Measurements from ENCODE around the gene KRTAP5-3.
A peak's percentile ranks its signal among the peaks of the same experiment; 100 is the strongest.

The KRTAP5-3 gene

DNA sequence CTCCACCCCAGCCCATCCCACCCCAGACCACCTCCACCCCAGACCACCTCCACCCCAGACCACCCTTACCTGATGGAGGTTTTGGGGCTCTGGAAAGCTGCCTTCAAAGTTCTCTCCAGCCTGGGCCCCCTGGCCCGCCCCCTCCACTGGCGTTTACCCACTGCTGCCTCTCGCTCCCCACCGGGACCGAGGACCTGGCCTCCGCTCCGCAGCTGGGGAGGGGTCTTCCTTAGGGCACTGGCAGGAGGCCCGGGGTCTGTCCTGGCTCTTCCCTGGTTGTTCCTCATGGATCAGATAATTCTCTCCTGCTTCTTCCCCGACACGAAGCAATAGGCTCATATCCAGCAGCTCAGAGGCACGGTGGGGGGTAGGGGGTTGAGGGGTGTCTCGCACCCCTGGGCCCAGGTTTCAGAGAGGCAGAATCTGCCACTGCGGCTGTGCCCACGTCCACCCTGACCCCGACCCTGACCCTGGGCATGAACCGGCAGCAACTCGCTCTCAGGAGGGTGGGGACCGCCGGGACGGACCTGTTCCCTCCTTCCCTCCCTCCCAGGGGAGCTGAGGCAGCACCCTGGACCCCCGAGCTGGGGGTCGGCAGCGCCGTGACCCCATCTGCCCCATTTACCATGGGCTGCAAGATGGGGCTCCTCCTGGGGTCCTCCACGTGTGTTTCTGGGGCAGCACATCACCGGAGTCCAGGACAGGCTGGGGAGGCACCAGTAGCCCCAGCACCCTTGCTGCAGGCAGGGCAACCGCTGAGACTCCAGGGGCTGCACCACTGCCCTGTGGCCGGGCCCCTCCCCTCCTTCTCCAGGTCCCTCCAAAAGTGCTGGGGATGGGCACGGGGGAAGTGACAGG is 34.3 kb upstream of the KRTAP5-3 start:
- DNase-seq (ENCODE audit: low spot score), result no peak

GRCh38 chr11:1641096-1641495 is 32.8 kb upstream of the KRTAP5-3 start:
- no peak for DNase-seq (ENCODE audit: low spot score)

- peak; percentile 96 for DNase-seq (ENCODE audit: low spot score)
These were observed 32.0 kb upstream of the KRTAP5-3 start for GRCh38 chr11:1640076-1640946.

- DNase-seq (ENCODE audit: low spot score), result no peak
These were observed 31.4 kb upstream of the KRTAP5-3 start for GRCh38 chr11:1639666-1640065.

GRCh38 chr11:1639102-1639620 is 30.9 kb upstream of the KRTAP5-3 start:
- no peak for DNase-seq (ENCODE audit: low spot score)

GRCh38 chr11:1638344-1638743 is 30.1 kb upstream of the KRTAP5-3 start:
- DNase-seq (ENCODE audit: low spot score), result no peak

DNA sequence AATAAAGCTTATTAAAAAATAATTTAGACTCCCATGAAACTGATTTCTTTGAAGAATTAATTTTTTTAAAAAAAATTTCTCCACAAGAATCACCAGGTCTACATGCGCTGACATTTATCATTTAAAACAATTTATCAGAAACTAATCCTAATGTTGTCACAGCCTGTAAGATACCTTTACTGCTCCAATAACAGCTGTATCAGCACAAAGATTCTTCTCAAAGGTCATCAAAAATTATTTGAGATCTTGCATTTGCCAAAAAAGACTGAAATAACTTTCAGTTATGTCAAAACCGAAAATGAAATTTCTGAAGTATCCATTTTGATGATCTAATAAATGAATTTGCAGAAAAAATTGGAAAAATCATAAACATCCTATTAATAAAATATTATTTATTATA is 29.4 kb upstream of the KRTAP5-3 start:
- DNase-seq (ENCODE audit: low spot score), result no peak

DNA sequence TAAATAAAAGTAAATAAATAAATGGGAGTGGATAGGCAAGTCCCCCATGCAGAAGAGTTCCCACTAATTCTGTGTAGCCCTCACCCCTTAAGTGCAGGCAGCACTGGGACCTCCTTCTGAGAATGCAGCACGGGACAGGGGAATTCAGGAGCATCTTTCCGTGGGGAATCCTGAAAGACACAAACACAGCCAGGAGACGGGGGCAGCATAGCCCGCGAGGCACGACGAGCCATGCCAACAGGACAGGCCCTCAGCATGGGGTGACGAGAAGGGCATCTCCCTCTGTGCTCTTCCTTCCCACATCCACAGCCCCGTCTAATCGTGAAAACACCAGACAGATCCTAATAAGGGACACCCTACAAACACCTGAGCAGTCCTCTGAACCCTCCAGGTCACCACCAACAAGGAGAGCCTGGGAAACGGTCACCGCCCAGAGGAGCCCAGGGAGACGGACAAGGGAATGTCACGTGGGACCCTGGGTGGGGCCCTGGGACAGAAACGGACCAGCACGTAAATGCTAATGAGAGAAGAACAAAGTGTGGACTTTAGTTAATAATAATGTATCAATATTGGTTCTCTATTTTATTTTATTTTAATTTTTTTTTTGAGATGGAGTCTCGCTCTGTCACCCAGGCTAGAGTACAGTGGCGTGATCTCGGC is 28.2 kb upstream of the KRTAP5-3 start:
- no peak for DNase-seq (ENCODE audit: low spot score)

DNA sequence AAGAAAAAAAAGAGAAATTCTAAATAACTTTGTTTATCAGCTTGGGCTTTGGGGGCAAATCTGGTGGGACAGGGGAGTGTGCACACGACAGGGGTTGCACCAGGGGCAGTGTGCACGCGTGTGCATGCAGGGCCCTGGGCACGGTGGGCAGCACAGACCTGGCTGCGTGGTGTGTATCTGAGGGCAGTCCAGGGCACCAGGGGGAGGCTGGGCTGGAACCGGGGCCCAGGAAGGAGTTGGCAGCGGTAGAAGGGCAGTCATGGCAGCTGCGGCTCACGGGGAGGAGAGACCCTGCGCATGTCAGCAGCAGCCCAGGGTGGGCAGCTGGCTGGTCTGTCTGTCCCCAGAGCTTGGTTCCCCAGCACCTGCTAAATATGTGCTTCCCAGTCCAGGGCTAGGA is 25.6 kb upstream of the KRTAP5-3 start:
- DNase-seq (ENCODE audit: low spot score), result no peak

- DNase-seq (ENCODE audit: low spot score), result no peak
These were observed 23.9 kb upstream of the KRTAP5-3 start for GRCh38 chr11:1632053-1632714.

DNA sequence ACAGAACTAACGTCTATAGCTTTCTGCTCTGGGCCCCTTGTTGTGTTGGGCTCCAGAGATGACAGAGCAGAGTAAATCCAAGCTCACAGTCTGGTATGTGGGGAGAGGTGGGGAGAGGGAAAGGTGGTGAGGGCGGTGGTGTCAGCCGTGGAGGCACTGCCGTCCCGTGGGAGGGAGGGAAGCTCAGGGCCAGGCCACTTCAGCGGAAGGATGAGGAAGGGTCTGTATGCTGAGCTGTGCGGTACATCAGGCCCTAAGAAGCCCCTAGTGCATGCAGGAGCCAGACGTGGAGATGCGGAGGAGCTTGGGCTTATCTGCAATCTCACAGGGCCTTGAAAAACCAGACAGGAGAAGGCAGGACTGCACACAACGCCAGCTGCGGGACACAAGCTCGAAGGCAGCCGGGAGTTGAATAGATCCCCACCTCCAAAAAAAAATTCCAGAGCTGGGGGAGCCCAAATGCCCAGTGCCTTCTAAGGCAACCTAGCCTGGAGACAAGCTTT is 22.9 kb upstream of the KRTAP5-3 start:
- no peak for DNase-seq (ENCODE audit: low spot score)

DNA sequence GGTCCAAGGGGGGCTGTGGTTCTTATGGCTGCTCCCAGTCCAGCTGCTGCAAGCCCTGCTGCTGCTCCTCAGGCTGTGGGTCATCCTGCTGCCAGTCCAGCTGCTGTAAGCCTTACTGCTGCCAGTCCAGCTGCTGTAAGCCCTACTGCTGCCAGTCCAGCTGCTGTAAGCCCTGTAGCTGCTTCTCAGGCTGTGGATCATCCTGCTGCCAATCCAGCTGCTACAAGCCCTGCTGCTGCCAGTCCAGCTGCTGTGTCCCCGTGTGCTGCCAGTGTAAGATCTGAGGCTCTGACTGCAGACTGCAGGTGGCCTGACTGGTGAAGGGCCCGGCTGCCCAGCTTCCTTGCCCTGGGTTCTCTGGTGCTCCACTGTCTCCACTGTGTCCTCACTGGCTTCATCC is 22.0 kb upstream of the KRTAP5-3 start:
- DNase-seq (ENCODE audit: low spot score), result no peak

- no peak for DNase-seq (ENCODE audit: low spot score)
These were observed 21.3 kb upstream of the KRTAP5-3 start, which contains the start of gene KRTAP5-5 for GRCh38 chr11:1629326-1630185. KRTAP5-5 (plus strand) TSS chr11:1629775; CDS start chr11:1629841, 66 bp downstream.

- peak; percentile 95 for DNase-seq (ENCODE audit: low spot score)
These were observed 20.5 kb upstream of the KRTAP5-3 start for GRCh38 chr11:1628506-1629325.

DNA sequence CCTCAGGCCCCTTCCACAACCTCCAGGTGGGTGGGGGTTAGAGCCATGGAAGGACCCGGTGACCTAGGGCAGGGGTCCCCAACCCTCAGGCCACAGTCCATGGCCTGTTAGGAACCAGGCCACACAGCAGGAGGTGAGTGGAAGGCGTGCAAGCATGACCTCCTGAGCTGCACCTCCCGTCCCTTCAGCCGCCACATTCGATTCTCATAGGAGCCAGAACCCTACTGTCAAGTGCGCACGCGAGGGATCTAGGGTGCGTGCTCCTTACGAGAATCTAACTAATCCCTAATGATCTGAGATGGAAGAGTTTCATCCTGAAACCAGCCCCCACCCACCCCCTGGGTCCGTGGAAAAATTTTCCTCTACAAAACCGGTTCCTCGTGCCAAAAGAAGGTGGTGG is 17.3 kb upstream of the KRTAP5-3 start:
- DNase-seq (ENCODE audit: low spot score), result no peak

GRCh38 chr11:1624621-1625020 is 16.4 kb upstream of the KRTAP5-3 start:
- DNase-seq (ENCODE audit: low spot score), result no peak

GRCh38 chr11:1623716-1624115 is 15.5 kb upstream of the KRTAP5-3 start:
- DNase-seq (ENCODE audit: low spot score), result no peak

DNA sequence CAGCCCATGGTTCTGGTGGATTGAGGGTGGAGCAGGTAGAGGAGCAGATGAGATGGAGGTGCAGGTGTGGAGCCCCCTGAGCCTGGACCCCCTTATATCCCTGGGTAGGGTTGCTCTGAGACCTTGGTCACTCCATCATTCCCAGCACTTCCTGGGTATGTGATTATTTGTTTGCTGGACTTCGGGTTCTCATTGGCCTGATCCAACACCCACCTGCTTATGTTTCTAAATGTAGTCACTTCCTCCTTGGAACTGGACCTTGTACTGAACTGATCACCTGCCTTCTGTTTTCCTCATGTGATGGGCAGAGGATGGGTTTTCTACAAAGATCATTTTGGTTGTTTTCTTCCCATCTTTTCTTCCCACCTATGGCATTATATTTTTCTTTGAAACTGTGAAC is 13.8 kb upstream of the KRTAP5-3 start, which contains the start of gene KRTAP5-4:
KRTAP5-4 (minus strand) TSS at position 53 of the 400 bp plus-strand sequence; CDS start at position 8, 45 bp downstream.
- no peak for DNase-seq (ENCODE audit: low spot score)

DNA sequence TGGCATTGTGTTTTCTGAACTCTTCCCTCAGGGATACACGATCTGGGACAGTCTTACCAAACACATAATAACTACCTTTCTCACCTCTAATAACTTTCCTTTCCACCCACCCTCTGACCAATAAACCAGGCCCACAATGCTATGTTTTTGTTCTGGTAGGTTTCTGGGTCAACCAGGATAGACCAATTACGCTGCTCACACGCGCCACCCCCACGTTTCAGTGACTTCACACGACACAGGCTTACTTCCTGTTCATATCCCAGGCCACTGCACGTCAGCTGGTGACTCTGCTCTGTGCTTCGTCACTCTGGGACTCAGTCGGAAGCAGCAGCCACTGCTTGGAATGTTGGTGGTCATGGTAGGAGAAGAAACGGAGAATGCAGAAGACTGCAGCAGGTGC is 11.2 kb upstream of the KRTAP5-3 start:
- DNase-seq (ENCODE audit: low spot score), result no peak

Measured in iPS-NIHi11 (cell line).